HepG2 (cell line): ENCODE data around the gene PELI3. TPM values are rescaled to one million over a fixed set of nuclear protein-coding genes. Genes with fewer than 3 reads are reported as not detected.

Experiments used
- CEBPB ChIP-seq: IDR thresholded peaks from 2 replicates; pipeline ENCODE4 v1.6.1; 2011; ENCODE audit warnings: low read depth, low read length, improper control_type of control experiment, borderline replicate concordance
- HOXD1 ChIP-seq: sonication (generic); formaldehyde crosslinking; IDR thresholded peaks from 2 replicates; pipeline ENCODE4 v1.5.0; 2020; ENCODE audit warnings: missing genetic modification reagents
- MLLT10 ChIP-seq: sonication (generic); formaldehyde crosslinking; IDR thresholded peaks from 2 replicates; pipeline ENCODE4 v1.4.0; 2020; ENCODE audit warnings: missing genetic modification reagents
- POLR2A ChIP-seq, 2 experiments: IDR thresholded peaks; 2 replicates each; pipeline ENCODE4 v1.6.1; 2011; ENCODE audit warnings: low read depth in 2 of 2, low read length in 2 of 2, mild to moderate bottlenecking in 1 of 2, moderate library complexity in 1 of 2; ENCODE audit not compliant: insufficient read depth in 1 of 2
- RBM39 ChIP-seq: fragments of 200-400 bp; formaldehyde crosslinking; IDR thresholded peaks from one replicate; pipeline ENCODE4 v1.6.1; 2018; ENCODE audit warnings: antibody characterized with exemption, mild to moderate bottlenecking, low read depth, low read length; ENCODE audit not compliant: poor library complexity, severe bottlenecking
- RXRA ChIP-seq: sonication (generic); formaldehyde crosslinking; IDR thresholded peaks from 2 replicates; pipeline ENCODE4 v1.5.1; 2020; ENCODE audit warnings: missing genetic modification reagents
- SAP130 ChIP-seq: IDR thresholded peaks from 2 replicates; pipeline ENCODE4 v1.6.1; 2016; ENCODE audit warnings: low read depth
- SATB2 ChIP-seq: sonication (generic); formaldehyde crosslinking; IDR thresholded peaks from 2 replicates; pipeline ENCODE4 v1.5.0; 2020; ENCODE audit warnings: missing genetic modification reagents
- SP2 ChIP-seq: sonication (generic); formaldehyde crosslinking; IDR thresholded peaks from 2 replicates; pipeline ENCODE4 v1.5.1; 2020; ENCODE audit warnings: mild to moderate bottlenecking, missing genetic modification reagents
- TBX2 ChIP-seq: sonication (generic); formaldehyde crosslinking; IDR thresholded peaks from 2 replicates; pipeline ENCODE4 v1.5.0; 2020; ENCODE audit warnings: missing genetic modification reagents, mild to moderate bottlenecking, borderline replicate concordance
- ZNF615 ChIP-seq: sonication (generic); formaldehyde crosslinking; IDR thresholded peaks from 2 replicates; pipeline ENCODE4 v1.5.0; 2020; ENCODE audit warnings: mild to moderate bottlenecking, missing genetic modification reagents, borderline replicate concordance
- polyA plus RNA-seq, 8 experiments: library from polyadenylated mRNA; depleted of rRNA in 3 of 8; stranded (reverse) in 7 of 8; unstranded in 1 of 8; fragments of >200 nt; fragmentation: Illumina TruSeq in 4 of 8; extraction: Trizol in 4 of 8; gene quantifications; 2 replicates each; pipeline versions ENCODE4 v1.2.1 to v1.2.3, GENCODE V29; 2011 to 2016; ENCODE audit warnings: low read depth in 4 of 8, missing spikeins in 1 of 8, mixed read lengths in 1 of 8; ENCODE audit not compliant: insufficient read depth in 1 of 8
- total RNA-seq, 5 experiments: library from RNA; depleted of rRNA; stranded (reverse); fragments of >200 nt; fragmentation: Illumina TruSeq; extraction: Trizol; gene quantifications; 2 replicates each; pipeline ENCODE4 v1.2.3, GENCODE V29; 2016; ENCODE audit warnings: low read depth in 1 of 5
- TF ChIP-seq, protein P1 (sequence below): sonication (generic); formaldehyde crosslinking; IDR thresholded peaks from 2 replicates; pipeline ENCODE4 v1.5.0; 2020; ENCODE audit warnings: mild to moderate bottlenecking, missing genetic modification reagents, borderline replicate concordance
- TF ChIP-seq, protein P2 (sequence below): sonication (generic); formaldehyde crosslinking; IDR thresholded peaks from 2 replicates; pipeline ENCODE4 v1.4.0; 2020; ENCODE audit warnings: low read depth, mild to moderate bottlenecking, missing genetic modification reagents
- TF ChIP-seq, protein P3 (sequence below): sonication (generic); formaldehyde crosslinking; IDR thresholded peaks from 2 replicates; pipeline ENCODE4 v1.5.1; 2020; ENCODE audit warnings: mild to moderate bottlenecking, missing genetic modification reagents, borderline replicate concordance

The PELI3 gene
- total and polyA plus RNA-seq, 2 of the 13 experiments (the other 11 are each of a cell fraction or from before 2014, with no cell fraction given), result 2.0 to 4.0 TPM

DNA sequence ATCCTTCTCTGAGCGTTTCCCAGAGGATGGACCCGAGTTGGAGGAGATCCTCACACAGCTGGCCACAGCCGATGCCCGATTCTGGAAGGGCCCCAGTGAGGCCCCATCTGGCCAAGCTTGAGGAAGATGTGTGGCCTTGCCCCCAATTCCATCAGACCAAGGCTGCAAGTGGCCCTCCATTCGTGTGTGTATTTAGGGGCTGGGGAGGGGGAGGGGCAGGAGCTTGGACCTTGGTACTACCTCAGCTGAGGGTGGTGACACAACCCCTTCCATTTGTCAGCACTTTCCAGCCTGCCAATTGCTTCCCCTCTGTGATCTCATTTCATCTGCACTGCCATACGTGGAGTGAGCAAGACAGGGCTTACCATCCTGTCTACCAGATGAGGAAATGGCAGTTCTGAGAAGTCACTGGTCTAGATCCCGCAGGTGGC is 42.4 kb downstream of the PELI3 start (continued):
- no peak for TF ChIP-seq ZNF615 (CRISPR knock-in tag)
- TF ChIP-seq HOXD1 (CRISPR knock-in tag), result no peak
- no peak for TF ChIP-seq RXRA (CRISPR knock-in tag)
- no peak for TF ChIP-seq TBX2 (CRISPR knock-in tag)
- TF ChIP-seq, protein P1, sequence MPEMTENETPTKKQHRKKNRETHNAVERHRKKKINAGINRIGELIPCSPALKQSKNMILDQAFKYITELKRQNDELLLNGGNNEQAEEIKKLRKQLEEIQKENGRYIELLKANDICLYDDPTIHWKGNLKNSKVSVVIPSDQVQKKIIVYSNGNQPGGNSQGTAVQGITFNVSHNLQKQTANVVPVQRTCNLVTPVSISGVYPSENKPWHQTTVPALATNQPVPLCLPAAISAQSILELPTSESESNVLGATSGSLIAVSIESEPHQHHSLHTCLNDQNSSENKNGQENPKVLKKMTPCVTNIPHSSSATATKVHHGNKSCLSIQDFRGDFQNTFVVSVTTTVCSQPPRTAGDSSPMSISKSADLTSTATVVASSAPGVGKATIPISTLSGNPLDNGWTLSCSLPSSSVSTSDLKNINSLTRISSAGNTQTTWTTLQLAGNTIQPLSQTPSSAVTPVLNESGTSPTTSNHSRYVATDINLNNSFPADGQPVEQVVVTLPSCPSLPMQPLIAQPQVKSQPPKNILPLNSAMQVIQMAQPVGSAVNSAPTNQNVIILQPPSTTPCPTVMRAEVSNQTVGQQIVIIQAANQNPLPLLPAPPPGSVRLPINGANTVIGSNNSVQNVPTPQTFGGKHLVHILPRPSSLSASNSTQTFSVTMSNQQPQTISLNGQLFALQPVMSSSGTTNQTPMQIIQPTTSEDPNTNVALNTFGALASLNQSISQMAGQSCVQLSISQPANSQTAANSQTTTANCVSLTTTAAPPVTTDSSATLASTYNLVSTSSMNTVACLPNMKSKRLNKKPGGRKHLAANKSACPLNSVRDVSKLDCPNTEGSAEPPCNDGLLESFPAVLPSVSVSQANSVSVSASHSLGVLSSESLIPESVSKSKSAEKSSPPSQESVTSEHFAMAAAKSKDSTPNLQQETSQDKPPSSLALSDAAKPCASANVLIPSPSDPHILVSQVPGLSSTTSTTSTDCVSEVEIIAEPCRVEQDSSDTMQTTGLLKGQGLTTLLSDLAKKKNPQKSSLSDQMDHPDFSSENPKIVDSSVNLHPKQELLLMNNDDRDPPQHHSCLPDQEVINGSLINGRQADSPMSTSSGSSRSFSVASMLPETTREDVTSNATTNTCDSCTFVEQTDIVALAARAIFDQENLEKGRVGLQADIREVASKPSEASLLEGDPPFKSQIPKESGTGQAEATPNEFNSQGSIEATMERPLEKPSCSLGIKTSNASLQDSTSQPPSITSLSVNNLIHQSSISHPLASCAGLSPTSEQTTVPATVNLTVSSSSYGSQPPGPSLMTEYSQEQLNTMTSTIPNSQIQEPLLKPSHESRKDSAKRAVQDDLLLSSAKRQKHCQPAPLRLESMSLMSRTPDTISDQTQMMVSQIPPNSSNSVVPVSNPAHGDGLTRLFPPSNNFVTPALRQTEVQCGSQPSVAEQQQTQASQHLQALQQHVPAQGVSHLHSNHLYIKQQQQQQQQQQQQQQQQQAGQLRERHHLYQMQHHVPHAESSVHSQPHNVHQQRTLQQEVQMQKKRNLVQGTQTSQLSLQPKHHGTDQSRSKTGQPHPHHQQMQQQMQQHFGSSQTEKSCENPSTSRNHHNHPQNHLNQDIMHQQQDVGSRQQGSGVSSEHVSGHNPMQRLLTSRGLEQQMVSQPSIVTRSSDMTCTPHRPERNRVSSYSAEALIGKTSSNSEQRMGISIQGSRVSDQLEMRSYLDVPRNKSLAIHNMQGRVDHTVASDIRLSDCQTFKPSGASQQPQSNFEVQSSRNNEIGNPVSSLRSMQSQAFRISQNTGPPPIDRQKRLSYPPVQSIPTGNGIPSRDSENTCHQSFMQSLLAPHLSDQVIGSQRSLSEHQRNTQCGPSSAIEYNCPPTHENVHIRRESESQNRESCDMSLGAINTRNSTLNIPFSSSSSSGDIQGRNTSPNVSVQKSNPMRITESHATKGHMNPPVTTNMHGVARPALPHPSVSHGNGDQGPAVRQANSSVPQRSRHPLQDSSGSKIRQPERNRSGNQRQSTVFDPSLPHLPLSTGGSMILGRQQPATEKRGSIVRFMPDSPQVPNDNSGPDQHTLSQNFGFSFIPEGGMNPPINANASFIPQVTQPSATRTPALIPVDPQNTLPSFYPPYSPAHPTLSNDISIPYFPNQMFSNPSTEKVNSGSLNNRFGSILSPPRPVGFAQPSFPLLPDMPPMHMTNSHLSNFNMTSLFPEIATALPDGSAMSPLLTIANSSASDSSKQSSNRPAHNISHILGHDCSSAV (CRISPR knock-in tag), result no peak
- TF ChIP-seq CEBPB, result peak; percentile 22; the same call in 1 of the 2 replicates
- no peak for TF ChIP-seq MLLT10 (CRISPR knock-in tag)
- TF ChIP-seq, protein P2, sequence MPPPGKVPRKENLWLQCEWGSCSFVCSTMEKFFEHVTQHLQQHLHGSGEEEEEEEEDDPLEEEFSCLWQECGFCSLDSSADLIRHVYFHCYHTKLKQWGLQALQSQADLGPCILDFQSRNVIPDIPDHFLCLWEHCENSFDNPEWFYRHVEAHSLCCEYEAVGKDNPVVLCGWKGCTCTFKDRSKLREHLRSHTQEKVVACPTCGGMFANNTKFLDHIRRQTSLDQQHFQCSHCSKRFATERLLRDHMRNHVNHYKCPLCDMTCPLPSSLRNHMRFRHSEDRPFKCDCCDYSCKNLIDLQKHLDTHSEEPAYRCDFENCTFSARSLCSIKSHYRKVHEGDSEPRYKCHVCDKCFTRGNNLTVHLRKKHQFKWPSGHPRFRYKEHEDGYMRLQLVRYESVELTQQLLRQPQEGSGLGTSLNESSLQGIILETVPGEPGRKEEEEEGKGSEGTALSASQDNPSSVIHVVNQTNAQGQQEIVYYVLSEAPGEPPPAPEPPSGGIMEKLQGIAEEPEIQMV (CRISPR knock-in tag), result no peak
- TF ChIP-seq POLR2A (IDR thresholded peaks at IDR 0.05; ENCODE audit: insufficient read depth in 1 of 2, low read depth in 2 of 2, low read length in 2 of 2), result 0 out of 4 replicates have a peak, but pooled peaks of 1 of the 2 experiments have one; percentile 24
- TF ChIP-seq SP2 (CRISPR knock-in tag), result no peak
- TF ChIP-seq, protein P3, sequence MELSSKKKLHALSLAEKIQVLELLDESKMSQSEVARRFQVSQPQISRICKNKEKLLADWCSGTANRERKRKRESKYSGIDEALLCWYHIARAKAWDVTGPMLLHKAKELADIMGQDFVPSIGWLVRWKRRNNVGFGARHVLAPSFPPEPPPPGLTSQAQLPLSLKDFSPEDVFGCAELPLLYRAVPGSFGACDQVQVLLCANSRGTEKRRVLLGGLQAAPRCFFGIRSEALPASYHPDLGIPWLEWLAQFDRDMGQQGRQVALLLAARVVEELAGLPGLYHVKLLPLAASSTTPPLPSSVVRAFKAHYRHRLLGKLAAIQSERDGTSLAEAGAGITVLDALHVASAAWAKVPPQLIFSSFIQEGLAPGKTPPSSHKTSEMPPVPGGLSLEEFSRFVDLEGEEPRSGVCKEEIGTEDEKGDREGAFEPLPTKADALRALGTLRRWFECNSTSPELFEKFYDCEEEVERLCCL (CRISPR knock-in tag), result no peak
- no peak for TF ChIP-seq RBM39
- no peak for TF ChIP-seq SATB2 (CRISPR knock-in tag)
- peak; percentile 70 for TF ChIP-seq SAP130
